ENCODE measurements around the gene SMTN.

SMTN gene

GRCh38 chr22:31133911-31134310 is 52.8 kb downstream of the SMTN start:
- no peak for DNase-seq

DNA sequence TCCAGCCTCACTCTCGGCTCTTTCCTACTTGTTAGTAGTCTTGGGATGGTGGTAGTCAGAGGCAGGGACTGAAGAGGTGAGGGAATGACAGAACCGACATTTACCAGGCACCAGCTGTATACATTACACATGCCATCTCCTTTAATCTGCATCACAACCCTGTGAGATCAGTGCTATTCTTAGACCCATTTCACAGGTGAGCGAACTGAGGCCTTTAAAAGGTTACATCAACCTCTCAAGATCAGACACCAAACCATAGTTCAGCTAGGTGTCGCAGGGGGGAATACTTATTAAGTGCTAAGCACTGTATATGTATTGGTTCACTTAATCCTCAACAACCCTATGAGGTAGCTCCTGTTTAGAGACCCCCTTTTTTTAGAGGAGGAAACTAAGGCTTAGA is 53.6 kb downstream of the SMTN start:
- DNase-seq, result no peak

DNA sequence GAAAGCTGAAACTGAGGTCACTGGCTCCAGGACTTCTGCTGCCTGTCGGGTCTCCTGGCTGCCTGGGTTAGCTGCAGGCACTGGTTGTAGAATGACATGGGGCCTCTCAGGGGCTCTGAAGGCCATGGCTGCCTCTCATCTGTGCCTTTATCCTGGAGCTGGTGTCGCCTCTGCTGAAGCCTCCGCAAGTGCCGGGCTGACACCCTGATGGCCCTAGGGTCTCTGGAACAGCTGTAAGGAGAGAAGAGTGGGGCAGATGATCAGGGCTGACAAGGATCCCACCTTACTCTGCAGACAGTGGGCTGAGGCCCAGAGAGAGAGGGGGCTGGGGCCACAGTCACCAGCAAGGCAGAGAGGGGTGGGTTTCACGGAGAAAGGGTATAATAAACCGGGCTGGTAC is 54.6 kb downstream of the SMTN start:
- no peak for DNase-seq

GRCh38 chr22:31136155-31136554 is 55.0 kb downstream of the SMTN start:
- no peak for DNase-seq

DNA sequence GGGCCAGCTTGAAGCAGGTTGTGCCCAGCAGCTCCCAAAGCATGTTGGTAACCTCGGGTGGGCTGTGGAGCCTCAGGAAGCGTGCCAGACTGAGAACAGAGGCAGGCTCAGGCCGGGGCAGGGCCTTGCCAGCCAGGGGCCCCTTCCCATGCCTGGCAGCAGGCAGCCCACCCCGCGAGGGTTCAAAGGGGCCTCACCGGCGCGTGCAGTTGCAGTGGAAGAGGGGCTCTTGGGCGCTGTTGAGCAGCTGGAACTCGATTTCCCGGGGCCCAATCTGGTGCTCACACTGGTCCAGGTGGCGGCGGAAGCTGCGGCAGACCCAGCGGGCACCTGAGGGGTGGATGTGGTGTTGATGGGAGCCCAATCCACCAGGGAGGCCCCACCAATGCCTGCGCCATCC is 55.6 kb downstream of the SMTN start:
- no peak for DNase-seq

- no peak for DNase-seq
Observed at GRCh38 chr22:31137721-31138120, 56.6 kb downstream of the SMTN start.

- DNase-seq, result no peak
Observed at GRCh38 chr22:31138126-31138525, 57.0 kb downstream of the SMTN start.

DNA sequence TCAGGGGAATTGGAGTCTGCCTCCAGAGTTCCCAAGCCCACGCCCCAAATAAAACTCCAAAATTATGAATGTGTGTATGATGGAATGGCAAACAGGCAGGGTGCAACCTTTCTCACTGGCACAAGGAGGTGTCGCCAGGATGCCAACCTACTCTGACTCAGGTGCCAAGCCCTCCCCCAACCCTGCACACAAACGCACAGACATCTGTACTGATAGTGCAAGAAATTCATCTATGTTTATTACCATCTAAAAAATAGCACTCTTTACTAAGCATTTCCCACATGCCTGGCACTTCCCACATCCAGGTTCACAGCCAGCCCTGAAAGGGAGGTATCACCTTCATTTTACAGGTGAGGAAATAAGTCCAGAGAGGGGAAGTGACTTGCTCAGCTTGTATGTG is 57.9 kb downstream of the SMTN start:
- DNase-seq, result no peak

GRCh38 chr22:31139866-31140716 is 59.0 kb downstream of the SMTN start, which contains the start of gene PLA2G3:
TSS of gene PLA2G3 (minus strand) at chr22:31140508. CDS start at chr22:31140354, 154 bp downstream.
- DNase-seq, result peak; percentile 87

DNA sequence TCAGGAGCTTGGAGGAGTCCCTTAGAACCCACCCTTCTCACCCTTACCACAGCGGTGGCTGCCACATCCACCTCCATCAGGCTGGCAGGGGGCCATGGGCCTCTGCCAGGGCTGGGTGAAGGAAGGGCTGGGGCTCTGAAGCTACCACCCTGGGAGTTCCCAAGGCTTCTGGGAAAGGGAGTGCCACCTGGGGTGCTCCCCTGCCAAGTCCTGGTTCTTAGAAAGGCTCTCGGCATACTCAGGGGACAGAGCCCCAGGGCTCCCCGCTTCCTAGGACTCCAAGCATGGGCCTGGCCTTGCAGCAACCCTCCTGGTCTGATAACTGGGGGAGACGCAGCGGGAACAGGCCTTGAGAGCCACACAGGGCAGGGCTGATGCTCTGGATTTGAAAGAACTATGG is 59.6 kb downstream of the SMTN start:
- no peak for DNase-seq

DNA sequence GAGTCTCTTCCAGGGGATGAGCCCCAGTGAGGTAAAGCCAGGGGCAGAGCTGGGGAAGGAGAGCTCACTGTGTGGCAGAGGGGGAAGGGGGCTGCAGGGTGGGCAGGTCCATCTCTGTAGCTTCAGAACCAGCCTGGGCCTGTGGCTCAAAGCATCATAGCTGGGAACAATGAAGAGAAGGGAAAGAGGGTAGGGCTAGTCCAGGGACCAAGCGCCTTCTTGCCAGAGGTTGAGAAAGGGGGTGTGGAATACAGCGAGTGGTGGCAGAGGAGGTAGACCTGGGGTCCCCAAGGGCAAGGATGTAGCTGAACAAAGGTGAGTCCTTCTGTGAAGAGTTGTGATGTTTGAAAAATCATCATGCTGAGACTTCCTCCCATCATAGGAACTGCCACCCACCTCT is 60.4 kb downstream of the SMTN start:
- no peak for DNase-seq

DNA sequence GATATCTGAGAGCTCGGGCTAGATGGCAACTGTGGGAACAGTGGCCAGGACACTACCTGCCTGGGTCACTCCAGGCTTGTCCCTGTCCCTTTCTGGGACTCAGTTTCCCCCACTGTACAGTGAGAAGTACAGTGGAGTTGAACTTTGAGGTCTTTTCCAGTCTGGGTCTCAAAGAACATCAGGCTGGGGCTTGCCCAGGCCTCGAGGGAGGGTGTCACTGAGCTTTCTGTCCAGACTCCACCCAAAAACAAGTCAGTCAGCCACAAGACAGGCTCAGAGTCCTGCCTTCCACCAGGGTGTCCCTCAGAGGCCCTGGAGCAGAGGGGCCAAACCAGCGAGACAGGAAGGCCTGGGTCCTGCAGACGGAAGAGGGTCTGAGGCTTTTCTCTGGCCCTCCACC is 61.2 kb downstream of the SMTN start:
- DNase-seq, result no peak

DNA sequence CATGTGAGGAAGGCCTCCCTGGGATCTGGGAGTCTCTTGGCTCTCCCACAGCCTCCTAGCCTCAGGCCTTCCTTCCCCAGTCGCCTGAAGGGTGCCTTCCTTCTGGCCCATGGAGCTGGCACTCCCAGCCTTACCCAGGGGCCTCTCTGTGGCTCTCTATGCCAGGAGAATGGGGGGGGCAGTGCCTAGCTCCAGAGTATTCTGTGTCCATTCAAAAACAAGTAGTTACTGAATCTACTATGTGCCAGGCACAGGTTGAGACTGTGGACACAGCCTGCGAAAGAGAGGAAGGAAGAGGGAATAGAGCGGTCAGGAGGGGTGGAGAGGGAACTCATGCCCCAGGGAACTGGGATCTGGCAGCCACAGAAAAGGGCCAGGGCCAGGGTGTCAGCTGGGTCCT is 61.9 kb downstream of the SMTN start:
- no peak for DNase-seq

GRCh38 chr22:31143537-31143936 is 62.4 kb downstream of the SMTN start:
- DNase-seq, result no peak

DNA sequence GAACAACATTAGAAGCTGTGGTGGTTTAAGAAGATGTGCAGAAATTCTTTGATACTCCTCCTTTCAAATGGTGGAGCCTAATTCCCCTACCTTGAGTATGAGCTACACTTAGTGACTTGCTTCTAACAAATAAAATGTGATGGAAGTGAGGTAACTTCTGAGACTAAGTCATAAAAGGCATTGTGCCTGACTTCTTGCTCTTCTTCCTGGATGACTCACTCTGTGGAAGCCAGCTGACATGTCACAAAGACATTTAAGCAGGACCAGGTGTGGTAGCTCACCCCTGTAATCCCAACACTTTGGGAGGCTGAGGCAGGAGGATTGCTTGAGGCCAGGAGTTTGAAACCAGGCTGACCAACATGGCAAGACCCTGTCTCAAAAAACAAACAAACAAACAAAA is 63.1 kb downstream of the SMTN start:
- no peak for DNase-seq

DNA sequence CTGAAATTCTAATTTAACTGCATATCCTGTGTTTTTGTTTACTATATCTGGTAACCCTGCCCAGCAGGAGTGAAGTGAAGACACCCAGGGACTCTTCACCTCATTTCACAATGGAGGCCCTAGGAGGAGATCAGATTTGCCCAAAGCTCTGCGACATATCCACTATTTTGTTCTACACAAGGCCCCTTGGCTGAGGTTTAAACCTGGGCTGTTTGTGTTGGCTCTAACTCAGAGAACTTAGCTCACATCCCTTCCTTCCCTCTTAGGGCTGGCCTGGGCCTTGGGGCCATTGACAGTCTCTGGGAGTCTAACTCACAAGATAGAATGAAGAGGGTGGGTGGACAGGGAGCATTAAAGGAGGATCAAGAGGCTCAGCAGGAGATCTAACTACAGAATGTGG is 67.4 kb downstream of the SMTN start:
- DNase-seq, result no peak

DNA sequence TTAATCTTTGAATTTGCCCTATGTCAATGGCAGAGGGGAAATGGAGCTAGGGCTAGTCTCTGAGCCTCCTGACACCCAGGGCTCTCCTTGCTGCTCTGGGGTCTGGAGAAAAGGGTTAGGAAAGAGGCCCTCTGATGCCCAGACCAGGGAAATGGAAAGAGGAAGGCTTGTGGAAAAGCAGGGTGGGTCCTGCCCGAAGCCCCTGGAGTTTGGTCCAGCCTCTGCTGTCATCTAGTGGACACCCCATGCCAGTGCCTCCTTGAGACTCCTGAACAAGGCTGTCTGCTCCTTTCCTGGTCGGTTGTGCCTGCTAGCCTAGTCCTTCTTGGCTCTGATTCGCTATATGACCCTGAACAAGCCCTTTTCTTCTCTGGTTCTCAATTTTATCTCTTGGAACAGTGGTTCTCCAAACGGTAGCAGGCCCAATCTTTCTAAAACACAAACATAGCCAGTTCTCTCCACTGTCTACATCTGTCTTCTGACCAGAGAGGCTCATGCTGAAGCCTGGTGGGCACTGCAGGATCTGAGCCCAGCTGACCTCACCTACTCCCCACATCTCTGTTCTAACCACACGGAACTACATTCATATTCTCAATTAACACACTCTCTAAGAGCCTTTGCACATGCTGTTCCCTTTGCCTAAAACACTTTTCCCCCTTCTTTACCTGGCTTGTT is 68.0 kb downstream of the SMTN start:
- peak; percentile 8 for DNase-seq

DNA sequence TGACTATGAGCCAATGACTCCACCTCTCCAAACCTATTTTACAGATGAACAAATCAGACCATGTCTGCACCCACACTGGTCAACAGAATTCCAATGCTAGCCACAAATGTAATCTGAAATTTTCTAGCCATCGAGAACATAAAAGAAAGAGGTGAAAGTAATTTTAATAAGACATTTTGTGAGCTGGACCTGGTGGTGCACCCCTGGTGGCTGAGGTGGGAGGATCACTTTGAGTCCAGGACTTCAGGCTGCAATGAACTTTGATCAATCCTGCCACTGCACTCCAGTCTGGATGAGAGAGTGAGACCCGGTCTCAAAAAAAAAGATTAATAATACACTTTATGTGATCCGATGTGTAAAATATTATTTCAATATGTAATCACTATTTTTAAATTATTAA is 69.5 kb downstream of the SMTN start:
- no peak for DNase-seq

- DNase-seq, result no peak
Observed at GRCh38 chr22:31151872-31152271, 70.8 kb downstream of the SMTN start.

GRCh38 chr22:31153357-31153756 is 72.2 kb downstream of the SMTN start:
- no peak for DNase-seq
